HL-60 (cell line): Measurements from ENCODE around the gene ADAM19.

ENCODE experiments used
- DNase-seq, 2 experiments: peaks; one replicate each; pipeline ENCODE4 v3.0.0-alpha.2; 2010 to 2020; ENCODE audit warnings: low read depth in 1 of 2, low spot score in 1 of 2
- H3K27ac ChIP-seq: fragments of 250-450 bp; sonication (Bioruptor Pico); replicated peaks from 2 replicates; pipeline ENCODE4 v1.5.1; 2020; ENCODE audit warnings: mild to moderate bottlenecking, moderate library complexity
- H3K27me3 ChIP-seq: fragments of 250-450 bp; sonication (Bioruptor Pico); 2 replicates; pipeline ENCODE4 v1.5.1; 2021; ENCODE audit warnings: mild to moderate bottlenecking, moderate library complexity; ENCODE audit not compliant: insufficient read depth, poor library complexity, severe bottlenecking
- H3K4me3 ChIP-seq: replicated peaks from 2 replicates; pipeline ENCODE4 v1.5.1; 2011; ENCODE audit warnings: mild to moderate bottlenecking, control low read depth, low read length; ENCODE audit not compliant: insufficient read depth
- GABPA ChIP-seq: IDR thresholded peaks from 2 replicates; pipeline ENCODE4 v1.6.1; 2012; ENCODE audit warnings: low read depth
- POLR2AphosphoS5 ChIP-seq: IDR thresholded peaks from 2 replicates; pipeline ENCODE4 v1.6.1; 2012; ENCODE audit warnings: low read depth
- SPI1 ChIP-seq: IDR thresholded peaks from 2 replicates; pipeline ENCODE4 v1.6.1; 2012; ENCODE audit warnings: low read depth, mild to moderate bottlenecking, borderline replicate concordance
- TF ChIP-seq, protein P1 (sequence below): IDR thresholded peaks from 2 replicates; pipeline ENCODE4 v1.6.1; 2012; ENCODE audit warnings: low read depth; ENCODE audit not compliant: insufficient replicate concordance
- TF ChIP-seq, protein P2 (sequence below): IDR thresholded peaks from one replicate; pipeline ENCODE4 v1.5.1; 2011; ENCODE audit warnings: low read length, control low read depth, inconsistent platforms; ENCODE audit not compliant: insufficient read depth

ADAM19 gene

DNA sequence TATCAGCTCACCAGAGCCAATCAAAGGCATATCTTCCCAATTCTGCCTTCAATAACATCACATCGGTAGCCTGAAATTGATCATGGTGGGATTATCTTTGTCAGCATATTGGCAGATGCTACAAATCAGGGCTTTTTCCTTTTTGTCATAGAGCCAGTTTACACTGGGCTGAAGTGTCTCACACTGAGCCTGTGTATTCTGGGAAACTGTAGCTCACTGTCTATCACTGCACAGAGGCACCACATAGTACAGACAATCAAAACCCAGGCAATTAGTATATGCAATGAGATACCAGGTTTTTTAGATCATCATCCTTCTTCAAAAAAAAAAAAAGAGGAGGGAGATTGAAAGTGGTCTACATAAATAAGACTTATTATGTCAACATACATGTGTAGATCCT lies 46.6 kb downstream of the ADAM19 start:
- H3K4me3 ChIP-seq: no peak overlapping the region
- H3K27me3 ChIP-seq: no peaks in the 10 kb centered on the region
- DNase-seq: no peak
- TF ChIP-seq, protein P1, sequence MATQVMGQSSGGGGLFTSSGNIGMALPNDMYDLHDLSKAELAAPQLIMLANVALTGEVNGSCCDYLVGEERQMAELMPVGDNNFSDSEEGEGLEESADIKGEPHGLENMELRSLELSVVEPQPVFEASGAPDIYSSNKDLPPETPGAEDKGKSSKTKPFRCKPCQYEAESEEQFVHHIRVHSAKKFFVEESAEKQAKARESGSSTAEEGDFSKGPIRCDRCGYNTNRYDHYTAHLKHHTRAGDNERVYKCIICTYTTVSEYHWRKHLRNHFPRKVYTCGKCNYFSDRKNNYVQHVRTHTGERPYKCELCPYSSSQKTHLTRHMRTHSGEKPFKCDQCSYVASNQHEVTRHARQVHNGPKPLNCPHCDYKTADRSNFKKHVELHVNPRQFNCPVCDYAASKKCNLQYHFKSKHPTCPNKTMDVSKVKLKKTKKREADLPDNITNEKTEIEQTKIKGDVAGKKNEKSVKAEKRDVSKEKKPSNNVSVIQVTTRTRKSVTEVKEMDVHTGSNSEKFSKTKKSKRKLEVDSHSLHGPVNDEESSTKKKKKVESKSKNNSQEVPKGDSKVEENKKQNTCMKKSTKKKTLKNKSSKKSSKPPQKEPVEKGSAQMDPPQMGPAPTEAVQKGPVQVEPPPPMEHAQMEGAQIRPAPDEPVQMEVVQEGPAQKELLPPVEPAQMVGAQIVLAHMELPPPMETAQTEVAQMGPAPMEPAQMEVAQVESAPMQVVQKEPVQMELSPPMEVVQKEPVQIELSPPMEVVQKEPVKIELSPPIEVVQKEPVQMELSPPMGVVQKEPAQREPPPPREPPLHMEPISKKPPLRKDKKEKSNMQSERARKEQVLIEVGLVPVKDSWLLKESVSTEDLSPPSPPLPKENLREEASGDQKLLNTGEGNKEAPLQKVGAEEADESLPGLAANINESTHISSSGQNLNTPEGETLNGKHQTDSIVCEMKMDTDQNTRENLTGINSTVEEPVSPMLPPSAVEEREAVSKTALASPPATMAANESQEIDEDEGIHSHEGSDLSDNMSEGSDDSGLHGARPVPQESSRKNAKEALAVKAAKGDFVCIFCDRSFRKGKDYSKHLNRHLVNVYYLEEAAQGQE: no peak
- TF ChIP-seq GABPA (no peak), POLR2AphosphoS5 (no peak), SPI1 (no peak)
- TF ChIP-seq, protein P2, sequence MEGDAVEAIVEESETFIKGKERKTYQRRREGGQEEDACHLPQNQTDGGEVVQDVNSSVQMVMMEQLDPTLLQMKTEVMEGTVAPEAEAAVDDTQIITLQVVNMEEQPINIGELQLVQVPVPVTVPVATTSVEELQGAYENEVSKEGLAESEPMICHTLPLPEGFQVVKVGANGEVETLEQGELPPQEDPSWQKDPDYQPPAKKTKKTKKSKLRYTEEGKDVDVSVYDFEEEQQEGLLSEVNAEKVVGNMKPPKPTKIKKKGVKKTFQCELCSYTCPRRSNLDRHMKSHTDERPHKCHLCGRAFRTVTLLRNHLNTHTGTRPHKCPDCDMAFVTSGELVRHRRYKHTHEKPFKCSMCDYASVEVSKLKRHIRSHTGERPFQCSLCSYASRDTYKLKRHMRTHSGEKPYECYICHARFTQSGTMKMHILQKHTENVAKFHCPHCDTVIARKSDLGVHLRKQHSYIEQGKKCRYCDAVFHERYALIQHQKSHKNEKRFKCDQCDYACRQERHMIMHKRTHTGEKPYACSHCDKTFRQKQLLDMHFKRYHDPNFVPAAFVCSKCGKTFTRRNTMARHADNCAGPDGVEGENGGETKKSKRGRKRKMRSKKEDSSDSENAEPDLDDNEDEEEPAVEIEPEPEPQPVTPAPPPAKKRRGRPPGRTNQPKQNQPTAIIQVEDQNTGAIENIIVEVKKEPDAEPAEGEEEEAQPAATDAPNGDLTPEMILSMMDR: no peak
- no peak overlapping the region for H3K27ac ChIP-seq

DNA sequence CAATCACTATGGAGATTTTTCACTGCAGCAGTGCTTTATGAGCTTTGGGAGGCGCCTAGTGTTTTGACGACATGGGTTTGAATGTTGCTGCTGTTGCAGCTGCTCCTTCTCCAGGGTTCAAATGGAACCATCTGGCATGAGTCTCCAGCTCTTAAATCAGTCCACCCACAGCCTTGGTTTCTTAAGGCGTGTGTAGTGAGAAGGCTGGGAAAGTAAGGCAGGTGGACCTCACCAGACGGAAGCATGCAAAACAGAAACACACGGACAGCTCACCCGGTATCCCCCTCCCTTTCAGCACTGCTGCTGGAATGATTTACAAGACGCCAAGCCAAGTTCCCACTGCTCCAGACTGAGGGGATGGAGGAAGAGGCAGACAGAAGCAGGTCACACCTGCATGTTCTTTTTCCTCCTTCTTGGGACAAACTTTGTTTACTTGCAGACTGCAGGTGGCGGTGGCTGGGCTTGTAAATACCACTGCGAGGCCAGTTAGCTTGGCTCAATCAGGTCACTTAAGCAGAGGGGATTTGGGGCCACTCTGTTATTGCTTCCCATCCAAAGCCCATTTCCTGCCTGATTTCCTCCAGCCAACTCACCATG lies 47.4 kb downstream of the ADAM19 start:
- Histone ChIP-seq H3K27me3 (no peaks in the 10 kb centered on the region), H3K27ac (no peak overlapping the region), H3K4me3 (no peak overlapping the region)
- no peak for TF ChIP-seq GABPA
- no peak for TF ChIP-seq SPI1
- TF ChIP-seq, protein P1: no peak
- TF ChIP-seq, protein P2: no peak
- no peak for TF ChIP-seq POLR2AphosphoS5
- no peak for DNase-seq

DNA sequence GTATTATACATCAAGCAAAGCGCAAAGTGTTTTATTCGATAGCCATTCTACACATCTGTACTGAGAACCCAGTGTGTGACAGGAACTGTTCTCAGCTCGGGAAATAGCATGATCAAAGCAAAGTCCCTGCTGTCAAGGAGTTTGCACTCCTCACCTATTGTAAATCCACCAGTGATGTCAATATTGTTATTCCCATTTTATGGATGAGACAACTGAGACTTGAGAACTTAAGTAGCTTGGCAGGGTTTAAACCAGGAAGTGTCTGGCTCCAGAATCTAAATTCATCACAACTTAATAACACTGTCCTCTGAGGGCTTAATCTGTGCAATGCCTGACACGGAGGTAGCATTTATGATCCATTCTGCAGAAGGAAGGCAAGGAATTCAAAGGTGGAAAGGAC lies 50.7 kb downstream of the ADAM19 start:
- TF ChIP-seq GABPA: no peak
- TF ChIP-seq, protein P1: no peak
- TF ChIP-seq, protein P2: no peak
- no peak for TF ChIP-seq SPI1
- no peak for TF ChIP-seq POLR2AphosphoS5
- no peak for DNase-seq
- H3K27me3 ChIP-seq: no peaks in the 10 kb centered on the region

More for the DNA sequence above, 50.7 kb downstream of the ADAM19 start:
- Histone ChIP-seq H3K4me3 (no peak overlapping the region), H3K27ac (no peak overlapping the region)
